Measurements from ENCODE around the gene MFF.
A peak's percentile ranks its signal among the peaks of the same experiment; 100 is the strongest.
"Not testable (repeated sequence)": the region's sequence is repeated elsewhere in the genome, so short reads cannot be mapped to it uniquely, and the experiment has no call there.

The MFF gene

DNA sequence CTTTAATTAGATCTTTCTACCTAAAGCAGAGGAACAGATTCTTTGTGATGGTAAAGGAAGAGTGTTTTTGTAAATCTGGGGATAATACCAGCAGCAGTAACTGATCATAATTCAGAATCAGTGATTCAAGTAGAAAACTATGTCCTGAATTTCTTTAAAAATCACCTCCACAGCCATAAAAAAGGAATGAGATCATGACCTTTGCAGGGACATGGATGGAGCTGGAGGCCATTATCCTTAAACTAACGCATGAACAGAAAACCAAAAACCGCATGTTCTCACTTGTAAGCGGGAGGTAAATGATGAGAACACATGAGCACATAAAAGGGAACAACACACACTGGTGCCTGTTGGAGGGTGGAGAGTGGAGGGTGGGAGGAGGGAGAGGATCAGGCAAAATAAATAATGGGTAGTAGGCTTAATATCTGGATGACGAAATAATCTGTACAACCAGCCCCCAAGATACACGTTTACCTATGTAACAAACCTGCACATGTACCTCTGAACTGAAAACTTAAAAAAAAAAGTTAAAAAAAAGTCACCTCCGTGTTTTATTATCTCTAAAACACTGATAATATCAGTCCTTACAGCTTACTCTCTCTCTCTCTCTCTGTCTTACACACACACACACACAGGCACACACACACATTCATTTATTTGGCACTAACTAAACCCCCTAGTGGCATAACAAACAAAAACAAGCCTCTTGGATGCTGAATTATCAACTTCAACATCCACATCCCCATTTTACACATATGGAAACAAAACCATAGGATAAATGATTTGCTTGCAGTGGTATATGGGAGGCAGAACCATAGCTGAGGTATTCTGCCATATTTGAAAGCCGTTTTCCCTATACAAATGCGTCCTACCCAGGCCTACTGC is 52.7 kb downstream of the MFF start:
- no peak for DNase-seq (ENCODE audit: low read depth in 3 of 3)

DNA sequence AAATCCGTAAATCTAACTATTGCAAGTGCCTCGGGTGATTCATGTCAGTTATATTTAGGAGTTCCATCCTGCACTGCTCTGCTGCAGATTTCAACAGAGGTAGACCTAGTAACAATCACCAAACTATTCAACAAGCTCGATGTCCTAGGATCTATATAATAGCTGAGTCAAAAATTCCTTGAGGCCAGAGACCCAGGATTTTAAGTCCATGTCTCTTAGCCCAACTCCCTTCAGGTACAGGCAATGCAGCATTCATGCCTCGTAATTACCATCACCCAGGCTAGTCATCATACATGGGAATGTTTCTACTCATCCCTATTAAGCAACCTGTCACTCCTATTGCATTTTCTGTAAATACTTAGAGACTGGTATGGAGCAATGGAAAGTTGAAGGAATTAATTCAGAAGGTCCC is 53.3 kb downstream of the MFF start:
- no peak for DNase-seq (ENCODE audit: low read depth in 3 of 3)

DNA sequence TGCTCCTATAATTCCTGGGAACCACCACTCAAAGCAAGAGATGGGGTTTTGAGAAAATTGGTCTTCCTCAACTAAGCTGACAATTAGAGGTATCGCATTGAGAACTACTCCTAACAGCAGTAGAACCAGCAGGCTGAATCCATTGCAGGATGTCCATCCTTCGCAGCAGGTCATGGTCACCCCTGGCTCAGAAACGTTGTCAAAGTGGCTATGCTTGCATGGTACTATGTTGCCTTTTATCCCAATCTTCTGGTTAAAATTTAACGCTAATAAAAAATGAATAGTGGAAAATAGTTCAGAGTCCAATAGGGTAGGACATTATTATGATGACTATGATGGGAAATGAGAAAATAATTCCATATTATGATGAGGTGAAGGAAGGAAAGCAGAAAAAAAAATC is 54.0 kb downstream of the MFF start, which contains the start of gene TM4SF20:
TSS of gene TM4SF20 (minus strand) at position 212 of the 400 bp plus-strand sequence. CDS start at position 174, 38 bp downstream.
- DNase-seq (ENCODE audit: low read depth in 3 of 3), result no peak

DNA sequence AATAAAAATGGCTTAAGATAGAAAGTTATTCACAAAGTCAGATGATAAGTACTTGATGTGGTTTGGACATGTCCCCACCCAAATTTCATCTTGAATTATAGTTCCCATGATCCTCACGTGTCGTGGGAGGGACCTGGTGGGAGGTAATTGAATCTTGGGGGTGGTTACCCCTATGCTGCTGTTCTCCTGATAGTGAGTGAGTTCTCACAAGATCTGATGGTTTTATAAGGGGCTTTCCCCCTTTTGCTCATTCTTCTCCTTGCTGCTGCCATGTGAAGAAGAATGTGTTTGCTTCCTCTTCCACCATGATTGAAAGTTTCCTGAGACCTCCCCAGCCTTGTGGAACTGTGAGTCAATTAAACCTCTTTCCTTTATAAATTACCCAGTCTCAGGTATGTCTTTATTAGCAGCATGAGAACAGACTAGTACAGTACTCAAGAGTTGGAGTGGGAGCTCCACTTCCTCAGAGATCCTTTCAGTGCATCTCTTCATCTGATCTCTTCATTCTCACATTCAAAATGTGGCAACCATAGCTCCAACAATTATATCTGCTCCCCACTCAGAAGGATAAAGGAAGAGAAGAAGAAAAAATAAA is 57.3 kb downstream of the MFF start:
- DNase-seq (ENCODE audit: low read depth in 3 of 3), result peak in 2 of 3 experiments; percentile 8 to 18

DNA sequence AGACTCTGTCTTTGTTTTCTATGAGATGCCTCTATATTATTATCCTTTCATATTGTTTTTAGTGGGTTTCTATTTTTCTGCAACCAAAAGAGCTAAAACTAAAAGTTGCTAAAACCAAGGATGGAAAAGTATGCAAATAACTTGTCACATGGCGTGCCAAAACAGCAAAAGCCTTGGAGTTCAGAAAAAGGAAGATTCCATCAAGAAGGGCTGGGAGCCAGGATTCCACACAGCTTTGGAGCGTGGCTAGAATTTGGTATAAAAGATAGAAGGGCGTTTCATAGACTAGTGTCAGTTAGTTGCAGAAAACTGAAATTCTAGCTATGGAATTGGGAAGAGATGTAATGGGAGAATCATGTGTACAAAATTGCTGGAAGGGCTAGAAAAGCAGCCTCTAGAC is 58.6 kb downstream of the MFF start:
- no peak for DNase-seq (ENCODE audit: low read depth in 3 of 3)

DNA sequence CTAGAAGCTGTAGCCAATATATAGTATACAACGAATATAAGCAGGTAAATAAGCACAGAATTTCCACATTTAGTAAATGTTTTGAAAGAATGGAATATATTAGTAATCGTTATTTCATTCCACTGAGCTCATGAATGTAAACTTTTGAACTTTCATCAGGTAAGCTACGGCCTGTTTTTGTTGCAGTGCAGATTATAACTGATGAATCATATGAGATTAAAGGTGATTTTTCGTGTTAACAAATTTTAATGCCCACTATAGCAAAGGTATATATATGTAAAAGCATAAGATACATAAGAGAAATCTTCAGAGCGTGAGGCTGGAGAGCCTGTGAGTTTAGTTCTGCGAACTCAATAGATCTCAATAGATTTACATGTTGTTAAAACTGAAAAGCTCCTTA is 61.6 kb downstream of the MFF start:
- no peak for DNase-seq (ENCODE audit: low read depth in 3 of 3)

DNA sequence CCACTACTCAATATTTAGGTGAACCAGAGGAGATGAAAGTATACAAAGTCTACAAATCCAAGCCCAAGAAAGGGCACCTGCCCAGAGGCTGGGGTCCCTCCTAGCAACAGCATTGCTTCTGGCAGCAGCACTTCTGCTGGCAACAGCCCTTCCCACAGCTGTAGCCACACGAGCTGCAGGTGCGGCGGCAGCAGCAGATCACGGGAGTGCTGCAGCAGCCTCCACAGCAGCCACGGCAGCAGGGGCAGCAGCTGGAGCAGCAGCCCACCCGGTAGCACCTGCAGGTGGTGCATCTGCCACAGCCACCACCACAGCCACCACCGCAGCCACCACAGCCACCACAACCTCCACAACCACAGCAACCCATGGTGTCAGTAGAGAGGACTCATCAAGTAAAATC is 62.5 kb downstream of the MFF start, which contains the start of gene SCYGR1:
TSS of gene SCYGR1 (minus strand) at position 367 of the 400 bp plus-strand sequence. CDS start at position 367, 0 bp downstream.
- not testable (repeated sequence) for DNase-seq (ENCODE audit: low read depth in 3 of 3)

DNA sequence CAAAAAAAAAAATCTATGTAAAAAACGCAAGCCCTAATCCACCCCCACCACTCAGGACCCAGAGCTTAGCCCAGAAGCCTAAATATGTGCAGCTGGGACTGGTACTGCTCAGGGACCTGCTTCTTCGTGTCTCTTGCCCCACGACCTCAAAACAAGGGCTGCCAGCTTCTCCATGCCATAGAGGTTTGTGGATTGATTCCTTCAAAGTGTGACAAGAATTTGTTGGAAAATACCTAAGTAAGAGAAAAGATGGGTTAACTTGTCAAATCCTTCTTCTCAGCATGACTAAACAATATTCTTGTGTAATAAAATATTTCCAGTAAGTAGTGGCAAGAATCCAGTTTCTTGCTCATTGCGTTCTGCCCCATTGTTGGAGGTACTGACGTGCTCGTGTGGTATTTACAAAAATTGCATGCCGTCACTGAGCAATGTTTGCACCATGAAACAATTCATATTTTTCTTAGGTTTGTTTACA is 63.5 kb downstream of the MFF start:
- DNase-seq (ENCODE audit: low read depth in 3 of 3), result no peak

DNA sequence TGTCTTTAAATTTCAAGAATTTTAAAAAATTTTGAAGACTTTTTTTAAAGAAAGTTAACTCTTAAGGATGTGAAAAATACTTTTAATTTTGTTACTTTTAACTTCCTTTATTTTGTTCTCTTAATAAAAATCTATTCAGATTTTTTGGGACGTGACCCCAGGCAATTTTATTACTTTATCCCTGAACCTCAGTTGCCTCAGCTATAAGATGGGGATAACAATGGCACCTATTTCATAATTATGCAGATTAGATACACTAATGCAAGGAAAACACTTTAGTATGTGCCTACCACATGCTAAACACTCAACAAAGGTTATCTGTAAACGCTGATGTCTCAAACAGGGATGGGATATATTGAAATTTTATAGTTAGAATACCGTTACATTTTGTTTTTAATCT is 64.2 kb downstream of the MFF start:
- no peak for DNase-seq (ENCODE audit: low read depth in 3 of 3)

DNA sequence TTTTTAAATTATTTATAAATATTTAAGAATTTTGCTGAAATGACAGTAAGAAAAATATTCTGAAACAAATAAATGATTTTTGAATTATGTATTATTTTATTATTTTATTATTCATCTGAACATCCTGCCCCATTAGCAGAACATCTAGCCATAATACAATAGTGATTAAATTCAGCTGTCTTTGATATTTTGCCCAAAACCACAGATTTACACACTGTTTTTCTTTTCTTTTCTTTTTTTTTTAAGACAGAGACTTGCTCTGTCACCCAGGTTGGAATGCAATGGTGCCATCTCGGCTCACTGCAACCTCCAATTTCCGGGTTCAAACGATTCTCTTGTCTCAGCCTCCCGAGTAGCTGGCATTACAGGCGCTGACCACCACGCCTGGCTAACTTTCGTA is 64.6 kb downstream of the MFF start:
- no peak for DNase-seq (ENCODE audit: low read depth in 3 of 3)

DNA sequence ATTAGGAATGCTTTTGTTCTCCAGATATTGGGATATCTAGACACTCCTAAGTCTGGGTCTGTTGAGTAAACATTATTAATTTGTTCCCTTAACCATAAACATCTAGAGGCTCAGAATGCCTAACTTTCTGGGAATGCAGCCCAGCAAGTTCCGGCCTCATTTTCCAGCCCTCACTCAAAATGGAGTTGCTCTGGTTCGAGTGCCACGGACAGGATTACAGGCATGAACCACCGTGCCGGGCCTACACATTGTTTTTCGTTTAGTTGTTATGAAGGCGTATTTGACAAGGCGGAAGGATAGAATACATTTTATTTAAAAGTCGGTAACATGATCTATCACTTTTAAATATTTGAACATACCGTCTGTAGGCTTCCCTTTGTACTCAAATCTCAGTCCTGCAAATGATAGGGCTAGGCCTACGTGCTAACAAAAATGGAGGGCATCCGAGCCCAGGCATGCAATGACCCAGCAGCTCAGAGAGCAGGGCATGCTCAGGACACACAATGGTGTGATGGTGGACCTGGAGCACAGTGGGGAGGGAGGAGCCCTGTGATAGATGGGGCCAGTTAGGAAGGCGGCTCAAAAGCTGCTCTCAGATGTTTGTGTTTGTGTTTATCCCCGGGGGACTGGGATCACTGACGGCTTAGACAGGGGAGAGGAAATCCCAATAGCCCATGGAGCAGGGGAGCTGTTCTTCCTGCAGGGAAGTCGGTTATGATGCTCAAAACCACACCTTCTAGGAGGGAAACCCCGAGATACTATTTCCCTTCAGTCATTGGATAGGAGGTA is 65.6 kb downstream of the MFF start:
- DNase-seq (ENCODE audit: low read depth in 3 of 3), result no peak

DNA sequence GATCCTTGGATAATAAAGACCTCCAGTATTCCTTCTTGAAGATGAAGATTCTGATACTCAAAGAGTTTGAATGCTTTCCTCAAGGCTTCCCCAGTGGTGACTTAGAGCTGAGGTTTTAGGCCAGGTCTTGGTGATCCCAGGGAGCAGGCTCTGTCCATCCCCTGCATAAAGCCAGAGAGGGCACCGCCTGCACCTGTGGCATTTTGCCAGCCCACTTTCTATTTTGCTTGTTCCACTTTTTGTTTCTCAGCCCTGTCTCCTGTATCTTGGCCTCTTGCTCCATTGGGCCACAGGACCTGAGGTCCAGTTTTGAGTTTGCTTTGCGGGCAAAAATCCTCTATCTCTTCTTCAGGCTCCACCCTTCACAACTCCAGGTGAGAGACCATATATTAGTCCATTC is 69.3 kb downstream of the MFF start:
- no peak for DNase-seq (ENCODE audit: low read depth in 3 of 3)

DNA sequence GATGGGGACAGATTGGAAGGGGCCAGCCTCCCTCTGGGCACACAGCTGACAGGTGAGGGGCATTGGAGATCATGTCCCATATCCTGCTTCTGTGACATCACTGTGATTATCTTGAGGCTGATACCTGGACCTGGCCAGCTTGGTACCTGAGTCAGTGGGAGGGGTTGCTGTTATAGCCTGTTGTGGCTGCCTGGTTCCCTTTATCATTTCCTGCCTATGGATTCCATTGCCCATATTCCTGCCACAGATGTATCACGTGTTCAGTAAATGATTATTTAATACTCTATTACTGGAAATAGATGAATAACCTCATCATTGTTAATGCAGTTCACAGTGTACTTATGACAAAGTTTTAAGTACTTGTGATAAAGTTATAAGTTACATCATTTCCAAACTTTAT is 70.5 kb downstream of the MFF start:
- DNase-seq (ENCODE audit: low read depth in 3 of 3), result no peak

DNA sequence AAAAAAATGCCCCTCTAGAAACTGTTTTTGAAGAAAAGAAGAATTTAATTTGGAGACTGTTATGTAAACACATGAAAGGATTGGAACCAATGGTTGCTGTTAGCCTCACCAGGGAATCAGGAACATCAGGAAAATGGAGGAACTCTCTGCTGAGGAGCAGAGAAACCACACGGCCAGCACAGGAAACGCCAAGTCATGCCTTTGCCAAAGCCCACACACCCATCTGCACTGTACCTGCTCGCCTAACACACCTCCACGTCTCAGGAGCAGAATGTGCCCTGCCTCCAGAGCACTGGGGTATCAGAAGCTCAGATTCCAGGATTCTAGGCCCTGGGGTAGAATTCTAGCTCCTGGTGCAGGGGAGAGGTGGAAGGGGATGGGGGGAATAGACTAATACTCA is 72.5 kb downstream of the MFF start:
- no peak for DNase-seq (ENCODE audit: low read depth in 3 of 3)

DNA sequence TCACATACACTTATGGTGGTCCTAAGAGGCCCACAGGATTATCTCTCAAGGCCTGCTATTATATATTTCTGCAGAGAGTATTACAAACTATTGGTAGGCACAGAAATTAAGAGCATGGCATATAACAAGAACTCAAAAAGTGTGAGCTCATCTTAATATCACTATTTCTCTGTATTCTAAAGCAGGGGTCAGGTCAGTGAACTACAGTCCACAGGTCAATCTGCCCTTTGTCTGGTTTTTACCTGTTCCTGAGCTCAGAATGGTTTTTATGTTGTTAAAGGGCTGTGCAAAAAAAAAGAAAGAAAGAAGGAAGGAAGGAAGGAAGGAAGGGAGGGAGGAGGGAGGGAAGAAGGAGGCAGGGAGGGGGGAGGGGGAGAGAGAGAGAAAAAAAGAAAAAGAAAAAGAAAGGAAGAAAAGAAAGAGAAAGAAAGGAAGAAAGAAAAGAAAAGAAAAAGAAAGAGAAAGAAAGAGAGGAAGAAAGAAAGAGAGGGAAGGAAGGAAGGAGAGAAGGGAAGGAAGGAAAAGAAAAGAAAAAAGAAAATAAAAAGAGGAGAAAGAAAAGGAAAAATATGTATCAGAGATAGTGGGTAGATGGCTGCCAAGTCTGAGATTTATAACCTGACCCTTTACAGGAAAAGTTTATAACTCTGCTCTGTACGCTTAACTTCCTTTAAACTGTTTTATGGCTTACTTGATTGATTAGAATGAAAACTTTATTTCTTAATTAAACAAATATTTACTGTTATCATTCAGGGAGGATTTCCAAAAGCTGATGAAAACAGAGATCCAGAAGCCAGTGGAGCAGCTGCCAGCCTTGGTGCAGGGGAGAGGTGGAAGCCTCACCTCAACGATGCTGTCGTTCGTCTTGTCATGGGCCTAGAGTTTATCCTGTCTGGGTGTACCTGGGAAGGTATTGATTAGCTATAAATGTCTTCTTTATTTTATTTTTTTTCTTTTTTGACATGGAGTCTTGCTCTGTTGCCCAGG is 73.9 kb downstream of the MFF start:
- DNase-seq (ENCODE audit: low read depth in 3 of 3), result no peak

DNA sequence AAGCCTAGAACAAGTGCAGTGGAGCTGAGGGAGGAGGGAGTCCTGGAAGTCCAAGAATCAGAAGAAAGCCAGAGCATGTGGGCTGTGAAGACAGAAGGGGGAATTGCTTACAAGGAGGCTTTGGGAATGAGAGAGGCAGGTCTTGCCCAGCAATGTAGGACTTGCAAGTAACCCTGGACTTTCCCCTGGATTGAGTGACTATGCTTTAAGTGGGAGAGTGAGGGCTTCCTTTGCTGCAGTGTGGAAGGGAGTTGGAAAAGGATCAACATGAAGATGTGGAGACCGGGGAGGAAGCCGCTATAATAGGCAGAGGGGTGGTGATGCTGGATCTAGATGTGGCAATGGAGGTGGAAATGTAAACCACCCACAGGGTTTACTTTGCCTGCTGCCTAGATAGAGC is 76.5 kb downstream of the MFF start:
- DNase-seq (ENCODE audit: low read depth in 3 of 3), result no peak

DNA sequence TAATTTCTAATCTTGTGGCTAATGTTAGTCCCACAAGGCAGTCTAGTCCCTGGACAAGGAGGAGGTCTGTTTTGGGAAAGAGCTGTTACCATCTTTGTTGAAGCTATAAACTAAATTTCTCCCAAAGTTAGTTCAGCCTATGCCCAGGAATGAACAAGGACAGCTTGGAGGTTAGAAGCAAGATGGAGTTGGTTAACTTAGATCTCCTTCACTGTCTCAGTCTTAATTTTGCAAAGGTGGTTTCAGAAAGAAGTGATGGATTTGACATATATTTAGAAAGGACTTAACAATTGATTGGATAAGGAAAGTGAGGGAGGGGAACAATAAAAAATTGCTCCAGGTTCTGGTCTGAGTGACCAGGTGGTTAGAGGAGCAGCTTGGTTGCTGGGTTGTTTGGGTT is 77.3 kb downstream of the MFF start:
- DNase-seq (ENCODE audit: low read depth in 3 of 3), result no peak

DNA sequence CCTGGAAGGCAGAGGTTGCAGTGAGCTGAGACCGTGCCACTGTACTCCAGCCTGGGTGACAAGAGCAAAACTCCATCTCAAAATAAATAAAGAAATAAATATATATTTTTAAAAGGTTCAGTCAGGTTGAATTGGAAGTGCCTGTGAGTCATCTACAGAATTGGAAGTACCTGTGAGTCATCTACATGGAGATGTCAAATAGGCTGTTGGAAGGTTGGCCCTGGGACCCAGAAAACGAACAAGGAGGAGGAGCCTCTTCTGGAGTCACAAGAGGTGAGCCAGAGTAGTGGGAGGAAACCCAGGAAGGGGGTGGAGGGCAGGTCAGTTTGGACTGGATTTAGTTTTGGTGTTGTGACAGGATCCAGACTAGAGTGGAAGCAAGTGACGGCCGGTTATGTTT is 77.9 kb downstream of the MFF start:
- no peak for DNase-seq (ENCODE audit: low read depth in 3 of 3)

DNA sequence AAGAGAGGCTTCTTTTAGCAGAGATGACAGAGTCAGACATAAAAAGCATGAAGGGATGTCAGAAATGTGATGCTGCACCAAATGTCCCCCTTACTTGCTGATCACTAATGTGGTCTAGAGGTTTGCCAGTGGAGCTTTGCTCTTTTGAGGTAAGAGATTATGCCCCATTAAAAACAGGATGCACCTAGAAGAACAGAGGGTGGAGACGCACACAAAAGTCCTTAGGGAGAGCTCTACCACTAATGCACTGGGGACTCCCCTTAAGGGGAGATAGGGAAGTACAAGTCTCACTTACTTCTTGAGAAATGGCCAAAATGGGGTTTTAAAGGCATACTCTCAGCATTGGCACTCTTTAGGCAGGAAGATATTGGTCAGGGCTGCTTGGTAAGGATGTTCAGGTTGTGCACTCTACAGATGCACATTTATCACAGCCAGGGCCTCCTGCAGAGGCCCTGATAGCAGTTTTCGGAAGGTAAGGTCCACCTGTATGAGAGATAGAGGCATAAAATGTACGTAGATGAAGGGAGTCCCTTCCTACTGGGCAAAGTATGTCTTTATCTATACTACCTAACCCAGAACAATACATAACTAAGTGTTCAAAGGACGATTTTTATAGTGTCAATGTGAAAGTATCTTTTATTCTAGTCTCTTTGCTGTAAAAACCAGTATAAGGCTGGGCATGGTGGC is 79.7 kb downstream of the MFF start:
- DNase-seq (ENCODE audit: low read depth in 3 of 3), result no peak
